AML-193 (cell line): Measurements from ENCODE around the gene OR4Q2.
"Not testable (repeated sequence)": the region's sequence is repeated elsewhere in the genome, so short reads cannot be mapped to it uniquely, and the experiment has no call there.

Experiments used
- DNase-seq, 2 experiments: peaks; one replicate each; lab custom pipeline; 2025; lab: John Stamatoyannopoulos, UW

Gene OR4Q2

DNA sequence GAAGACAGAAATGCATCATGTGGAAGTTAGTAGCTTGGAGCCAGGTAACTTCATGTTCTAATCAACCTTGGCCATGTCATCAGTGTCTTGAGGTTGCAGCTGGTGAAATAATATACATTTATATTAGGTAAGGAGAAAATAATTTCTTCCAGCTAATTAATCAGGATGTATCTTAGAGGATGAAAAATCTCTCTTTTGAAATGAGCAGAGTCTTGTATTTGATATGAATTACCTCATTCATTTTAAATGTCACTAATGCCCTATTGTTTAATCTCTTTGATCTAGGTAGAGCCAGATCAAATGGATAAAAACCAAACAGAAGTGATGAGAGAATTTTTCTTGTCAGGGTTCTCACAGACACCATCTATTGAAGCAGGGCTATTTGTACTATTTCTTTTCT lies at the start of gene OR4Q2:
TSS of gene OR4Q2 (plus strand) at position 301 of the 400 bp plus-strand sequence.
- no peak for DNase-seq

DNA sequence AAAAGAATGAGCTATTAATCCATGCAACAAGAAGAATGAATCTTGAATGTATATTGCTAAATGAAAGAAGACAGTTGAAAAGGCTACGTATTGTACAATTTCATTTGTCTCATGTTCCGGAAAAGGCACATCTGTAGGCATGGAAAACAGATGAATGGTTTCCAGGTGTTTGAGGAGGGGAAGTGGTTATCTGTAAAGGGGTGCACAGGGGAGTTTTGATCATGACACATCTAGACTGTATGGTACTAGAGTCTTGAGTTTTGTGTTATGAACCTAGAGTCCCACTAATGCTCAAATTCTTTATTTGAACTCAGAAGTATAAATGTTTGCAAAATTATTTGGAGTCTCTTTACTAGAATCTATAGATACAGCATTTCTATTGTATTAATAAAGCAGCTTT lies 32.2 kb upstream of the OR4Q2 start:
- DNase-seq, result not testable (repeated sequence)

DNA sequence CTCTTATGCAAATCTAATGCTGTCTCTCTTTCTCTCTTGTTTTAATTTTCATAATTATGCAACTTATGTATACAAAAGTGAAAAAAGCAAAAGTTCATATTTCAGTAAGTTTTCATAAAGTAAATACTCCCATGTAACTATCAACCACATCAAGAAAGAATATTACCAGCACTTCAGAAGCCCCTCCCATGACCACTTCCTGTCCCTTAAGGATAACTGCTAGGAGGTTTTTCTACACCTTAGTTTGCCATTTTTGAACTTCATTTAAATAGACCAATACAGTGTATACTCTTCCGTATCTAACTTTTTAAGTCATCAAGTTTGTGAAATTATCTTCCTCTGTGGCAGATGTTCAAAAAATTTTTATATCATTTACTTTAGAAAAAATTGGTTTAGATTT lies 27.1 kb upstream of the OR4Q2 start:
- DNase-seq, result no peak

DNA sequence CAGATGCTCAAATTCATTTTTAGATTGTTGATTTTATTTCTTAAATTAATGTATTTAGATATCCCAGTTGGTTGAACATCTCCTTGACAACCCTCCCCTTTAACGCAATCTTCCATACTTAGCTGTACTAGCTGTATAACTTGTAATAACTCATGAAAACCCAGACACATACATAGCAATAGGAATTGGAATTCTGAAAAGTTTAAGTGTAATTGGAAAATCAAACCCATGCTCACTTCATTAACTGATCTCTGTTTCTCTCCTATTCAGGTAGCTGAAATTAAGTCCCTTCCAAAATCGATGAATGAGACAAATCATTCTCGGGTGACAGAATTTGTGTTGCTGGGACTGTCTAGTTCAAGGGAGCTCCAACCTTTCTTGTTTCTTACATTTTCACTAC lies 26.7 kb upstream of the OR4Q2 start, which contains the start of gene OR4K15:
TSS of gene OR4K15 (plus strand) at position 301 of the 400 bp plus-strand sequence. CDS start at position 301, 0 bp downstream.
- no peak for DNase-seq

DNA sequence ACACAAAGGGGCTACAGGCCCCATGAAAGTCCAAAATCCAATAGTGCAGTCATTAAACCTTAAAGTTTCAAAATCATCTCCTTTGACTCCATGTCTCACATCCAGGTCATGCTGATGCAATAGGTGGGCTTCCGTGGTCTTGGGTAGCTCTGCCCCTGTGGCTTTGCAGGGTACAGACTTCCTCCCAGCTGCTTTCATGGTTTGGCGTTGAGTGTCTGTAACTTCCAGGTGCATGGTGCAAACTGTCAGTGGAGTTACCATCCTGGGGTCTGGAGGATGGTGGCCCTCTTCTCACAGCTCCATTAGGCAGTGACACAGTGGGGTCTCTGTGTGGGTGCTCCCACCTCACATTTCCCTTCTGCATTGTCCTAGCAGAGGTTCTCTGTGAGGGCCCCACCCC lies 8.5 kb upstream of the OR4Q2 start:
- no peak for DNase-seq

DNA sequence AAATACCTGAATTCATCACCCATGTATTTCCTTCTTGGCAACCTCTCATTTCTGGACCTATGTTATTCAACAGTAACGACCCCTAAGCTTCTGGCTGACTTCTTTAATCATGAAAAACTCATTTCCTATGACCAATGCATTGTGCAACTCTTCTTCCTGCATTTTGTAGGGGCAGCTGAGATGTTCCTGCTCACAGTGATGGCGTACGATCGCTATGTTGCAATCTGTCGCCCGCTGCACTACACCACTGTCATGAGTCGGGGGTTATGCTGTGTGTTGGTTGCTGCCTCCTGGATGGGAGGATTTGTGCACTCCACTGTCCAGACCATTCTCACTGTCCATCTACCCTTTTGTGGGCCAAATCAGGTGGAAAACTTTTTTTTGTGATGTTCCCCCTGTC lies 356 bp downstream of the OR4Q2 start:
- no peak for DNase-seq

DNA sequence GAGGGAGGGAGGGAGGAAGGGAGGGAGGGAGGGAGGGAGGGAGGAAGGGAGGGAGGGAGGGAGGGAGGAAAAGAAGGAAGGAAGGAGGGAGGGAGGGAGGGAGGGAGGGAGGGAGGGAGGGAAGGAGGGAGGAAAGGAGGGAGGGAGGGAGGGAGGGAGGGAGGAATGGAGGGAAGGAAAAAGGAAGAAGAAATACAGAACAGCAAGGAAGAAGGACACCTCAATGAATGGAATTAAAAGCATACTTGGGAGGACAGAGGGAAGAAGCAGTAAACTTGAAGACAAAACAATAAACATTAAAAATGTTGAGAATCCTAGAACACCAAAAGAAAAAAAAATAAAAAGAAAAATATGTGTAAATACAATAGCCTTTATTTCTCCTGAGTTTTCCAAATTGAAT lies 6.2 kb downstream of the OR4Q2 start:
- no peak for DNase-seq

DNA sequence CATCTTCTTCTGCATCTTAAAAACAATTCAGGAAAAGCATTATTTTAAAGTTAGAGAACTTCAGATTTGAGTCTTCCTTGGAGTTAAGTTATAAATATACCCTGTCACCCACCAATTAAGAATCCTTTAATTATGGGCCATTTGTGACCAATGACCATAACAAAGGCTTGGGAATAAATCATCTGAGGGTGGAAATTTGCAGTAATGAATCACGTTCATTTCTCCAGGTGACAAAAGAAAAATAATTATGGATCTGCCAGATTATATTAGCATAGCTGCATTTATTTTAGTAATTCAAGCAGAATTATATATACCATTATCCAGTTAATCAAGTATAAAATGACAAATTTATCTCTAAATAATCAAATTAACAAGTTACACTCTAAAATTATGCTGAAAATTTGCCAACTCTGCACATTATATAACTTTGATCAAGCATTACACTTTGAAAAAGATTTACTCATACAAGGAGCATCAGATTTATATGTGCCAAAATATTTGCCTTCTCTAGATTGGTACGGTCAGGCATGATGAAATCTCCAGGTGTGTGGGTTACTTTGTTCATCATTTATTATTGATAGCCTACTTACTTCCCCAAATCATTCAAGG lies 17.4 kb downstream of the OR4Q2 start, which contains the start of gene OR4K14:
TSS of gene OR4K14 (minus strand) at position 51 of the 609 bp plus-strand sequence. CDS start 4,114 bp downstream, outside the sequence.
- no peak for DNase-seq

DNA sequence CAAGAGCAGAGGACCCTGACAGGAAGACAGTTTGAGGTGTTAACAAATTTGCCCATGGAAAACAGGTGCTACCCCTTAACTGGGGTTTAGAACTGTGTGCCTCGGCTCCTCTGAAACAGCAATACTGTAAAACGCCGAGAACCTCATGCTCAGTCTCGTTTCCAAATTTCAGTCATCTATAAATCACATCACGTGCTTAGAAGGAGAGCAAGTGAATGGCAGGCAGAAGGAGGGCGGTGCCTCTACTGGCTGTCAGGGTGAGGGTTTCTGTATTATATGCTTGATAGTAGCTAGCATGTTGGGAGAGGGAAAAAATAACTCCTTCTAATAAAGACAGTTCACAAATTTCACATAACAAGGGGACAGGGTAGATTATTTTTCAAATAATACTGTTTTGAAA lies 29.1 kb downstream of the OR4Q2 start:
- no peak for DNase-seq

DNA sequence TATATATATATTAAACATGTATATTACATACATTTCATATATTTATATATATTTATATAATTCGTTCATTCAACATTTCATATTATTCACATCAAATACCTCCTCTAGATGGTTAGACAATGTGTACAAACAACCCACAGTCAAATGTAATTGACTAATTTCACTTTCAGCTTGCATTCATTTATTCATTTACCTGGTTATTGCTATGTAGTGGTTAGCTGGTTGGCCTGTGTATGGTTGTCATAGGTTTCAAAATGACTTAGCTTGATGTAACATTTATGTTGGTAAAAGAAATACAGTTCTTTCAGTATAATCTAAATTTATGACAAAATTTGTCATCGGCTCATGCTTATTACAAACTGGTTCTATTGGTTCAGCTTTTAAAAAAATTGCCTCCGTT lies 33.5 kb downstream of the OR4Q2 start:
- DNase-seq, result no peak

DNA sequence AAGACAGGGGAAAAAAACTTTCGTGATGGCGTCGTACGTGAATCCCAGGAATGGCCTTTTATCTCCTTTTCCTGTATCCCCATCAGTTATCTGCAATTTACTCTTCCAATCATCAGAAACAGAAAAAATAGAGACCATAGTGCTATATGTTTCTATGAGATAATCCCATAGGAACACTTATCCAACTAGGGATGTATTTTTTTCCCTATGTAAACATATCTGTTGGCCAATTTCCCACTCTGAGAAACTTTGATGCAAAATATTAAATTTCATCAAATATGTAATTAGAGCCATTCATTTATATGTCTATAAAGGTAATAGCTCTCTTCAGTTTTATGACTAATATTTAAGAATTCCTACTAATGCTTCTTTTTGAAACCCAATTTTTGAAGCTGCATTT lies 34.0 kb downstream of the OR4Q2 start, which contains the start of gene OR4K13:
TSS of gene OR4K13 (minus strand) at position 101 of the 400 bp plus-strand sequence. CDS start 1,280 bp downstream, outside the sequence.
- DNase-seq, result no peak

DNA sequence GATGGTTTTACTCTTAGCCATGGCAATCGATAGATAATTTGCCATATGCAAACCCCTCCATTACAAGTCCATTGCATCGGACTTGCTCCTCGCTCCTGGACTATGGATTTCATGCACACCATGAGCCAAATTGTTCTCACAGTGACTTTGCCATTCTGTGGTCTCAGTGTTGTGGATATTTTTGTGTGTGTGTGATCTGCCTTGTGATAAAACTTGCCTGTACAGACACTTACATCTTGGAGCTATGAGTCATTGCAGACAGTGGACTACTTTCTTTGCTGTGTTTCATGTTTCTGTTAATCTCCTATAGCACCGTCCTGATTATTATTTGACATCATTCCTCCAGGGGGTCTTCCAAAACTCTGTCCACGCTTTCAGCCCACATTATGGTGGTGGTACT lies 42.3 kb downstream of the OR4Q2 start:
- no peak for DNase-seq

DNA sequence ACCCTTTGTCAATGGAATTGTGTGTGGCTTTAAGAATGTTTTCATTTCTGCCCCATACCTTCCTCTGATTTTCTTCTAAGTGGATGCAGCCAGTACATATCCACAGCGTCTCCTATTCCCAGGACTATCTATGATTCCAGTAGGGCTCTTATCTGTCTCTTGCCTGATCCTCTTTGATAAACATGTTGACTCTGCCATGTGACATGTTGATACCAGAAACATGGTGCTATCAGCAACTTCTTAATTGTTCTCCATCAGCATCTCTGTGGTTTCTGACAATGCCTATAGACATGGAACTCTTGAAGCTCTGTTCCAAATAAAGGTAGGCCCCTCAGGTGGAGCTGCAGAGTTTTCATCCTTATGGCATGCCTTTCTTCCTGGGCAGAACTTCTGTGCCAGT lies 46.2 kb downstream of the OR4Q2 start:
- DNase-seq, result no peak
